T1000 (cell line): ENCODE measurements around the gene CD37.
A peak's percentile ranks its signal among the peaks of the same experiment; 100 is the strongest.

ENCODE experiments used
- DNase-seq: peaks from one replicate; lab custom pipeline; 2025; ENCODE audit warnings: mixed read lengths; lab: John Stamatoyannopoulos, UW

The CD37 gene

DNA sequence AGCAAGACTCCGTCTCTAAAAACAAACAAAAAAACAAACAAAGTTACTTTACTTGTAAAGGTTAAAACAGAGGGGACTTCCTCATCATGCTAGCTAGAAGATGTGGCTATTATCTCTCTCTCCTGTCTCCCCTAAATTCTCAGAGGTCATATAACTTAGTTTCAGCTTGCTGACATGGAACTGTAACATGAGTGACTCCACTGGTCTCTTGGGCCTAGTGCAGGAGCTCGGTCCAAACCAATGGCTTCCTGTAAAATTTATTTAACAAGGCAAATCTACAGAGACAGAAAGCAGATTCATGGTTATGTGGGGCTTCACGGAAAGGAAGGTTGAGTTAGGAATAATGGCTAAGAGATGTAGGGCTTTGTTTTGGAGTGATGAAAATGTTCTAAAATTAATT is 43.3 kb downstream of the CD37 start:
- no peak for DNase-seq

DNA sequence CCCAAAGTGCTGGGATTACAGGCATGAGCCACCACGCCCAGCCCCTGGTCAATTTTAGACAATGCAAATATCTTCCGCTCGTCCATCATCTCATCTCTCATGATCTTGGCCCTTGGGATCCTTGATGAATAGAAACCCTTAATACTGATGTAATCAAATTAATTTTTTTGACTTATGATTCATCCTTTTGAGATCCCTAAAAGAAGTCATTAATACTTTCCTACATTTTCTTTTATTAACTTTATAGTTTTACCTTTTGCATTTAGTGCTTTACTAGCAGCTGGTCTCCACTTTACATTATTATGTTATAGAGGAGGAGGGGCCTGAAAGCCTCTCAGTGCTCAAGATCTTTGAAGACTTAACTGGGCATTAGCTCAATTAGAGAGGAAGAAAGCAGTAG is 45.2 kb downstream of the CD37 start:
- DNase-seq: no peak

DNA sequence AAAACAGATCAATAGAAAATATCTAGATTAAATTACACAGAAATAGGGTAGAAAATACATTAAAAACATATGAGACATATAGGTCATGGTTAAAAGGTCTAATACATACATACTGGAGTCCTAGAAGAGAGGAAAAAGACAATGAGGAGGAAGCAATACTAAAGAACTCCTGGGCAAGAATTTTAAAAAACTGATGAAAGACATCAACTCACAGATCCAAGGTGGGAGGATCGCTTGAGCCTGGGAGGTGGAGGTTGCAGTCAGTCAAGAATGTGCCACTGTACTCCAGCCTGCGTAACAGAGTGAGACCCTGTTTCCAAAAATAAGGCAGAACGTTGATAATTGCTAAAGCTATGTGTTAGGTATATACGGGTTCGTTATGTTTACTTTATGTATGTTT is 47.4 kb downstream of the CD37 start:
- no peak for DNase-seq

DNA sequence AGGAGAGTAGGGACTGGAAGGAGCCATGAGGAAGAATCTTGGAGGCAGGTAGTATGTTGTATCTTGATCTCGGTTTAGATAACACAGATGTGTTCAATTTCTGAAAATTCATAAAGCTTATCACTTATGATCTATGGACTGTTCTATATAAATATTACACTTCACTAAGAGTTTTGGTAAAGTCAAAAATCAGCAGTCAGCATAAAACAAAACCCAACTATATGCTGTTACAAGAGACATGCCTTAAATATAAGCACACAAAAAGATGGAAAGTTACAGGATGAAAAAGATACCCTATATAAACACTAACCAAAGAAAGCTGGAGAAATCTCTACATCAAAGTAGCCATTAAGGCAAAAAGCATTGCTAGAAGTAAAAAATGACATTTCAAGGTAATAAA is 48.4 kb downstream of the CD37 start:
- no peak for DNase-seq

DNA sequence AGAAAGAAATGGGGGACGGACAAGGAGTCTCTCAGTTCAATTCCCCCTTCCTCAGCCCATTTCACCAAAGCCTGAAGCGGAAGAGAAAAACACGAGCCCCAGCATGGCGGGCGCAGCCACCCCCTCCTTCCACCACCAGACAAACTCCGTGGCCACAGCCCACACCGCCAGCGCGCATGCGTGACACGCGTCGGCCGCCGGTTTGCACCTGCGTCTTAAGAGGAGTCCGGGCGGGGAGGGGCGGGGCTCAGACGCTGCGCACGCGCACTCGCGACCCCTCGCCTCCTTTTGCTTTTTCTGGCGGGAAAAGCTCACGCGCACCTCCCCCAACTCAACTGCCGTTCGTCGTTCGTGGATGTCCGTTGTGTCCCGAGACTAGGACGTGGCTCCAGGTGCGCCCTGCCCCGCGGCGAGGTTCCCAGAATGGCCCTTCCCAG is 52.7 kb downstream of the CD37 start, which contains the start of gene KASH5:
Gene KASH5 (plus strand): TSS at position 314 of the 437 bp plus-strand sequence. CDS start 2,635 bp downstream, outside the sequence.
- DNase-seq: peak; percentile 68

DNA sequence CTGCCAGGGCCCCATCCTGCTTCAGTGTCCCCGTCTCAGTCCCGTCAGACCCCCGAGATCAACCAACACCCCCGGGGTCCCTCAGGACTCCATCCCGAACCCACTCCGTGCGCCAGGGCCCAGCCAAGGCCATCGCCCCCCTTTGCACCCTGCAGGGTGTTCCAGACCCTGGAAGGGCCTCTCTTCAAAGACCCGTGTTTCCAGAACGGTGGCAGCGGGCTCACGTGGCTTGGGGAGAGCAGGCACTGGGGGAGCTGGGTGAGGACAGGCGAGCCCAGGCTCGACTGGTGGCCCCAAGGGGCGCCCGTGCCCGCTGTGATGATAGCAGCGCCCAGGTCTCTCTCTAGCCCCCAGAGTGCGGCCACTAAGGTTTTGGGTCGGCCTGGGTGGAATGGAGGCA is 54.2 kb downstream of the CD37 start:
- no peak for DNase-seq
